ENCODE measurements around the gene HOXC10.
A peak's percentile ranks its signal among the peaks of the same experiment; 100 is the strongest.

The HOXC10 gene

DNA sequence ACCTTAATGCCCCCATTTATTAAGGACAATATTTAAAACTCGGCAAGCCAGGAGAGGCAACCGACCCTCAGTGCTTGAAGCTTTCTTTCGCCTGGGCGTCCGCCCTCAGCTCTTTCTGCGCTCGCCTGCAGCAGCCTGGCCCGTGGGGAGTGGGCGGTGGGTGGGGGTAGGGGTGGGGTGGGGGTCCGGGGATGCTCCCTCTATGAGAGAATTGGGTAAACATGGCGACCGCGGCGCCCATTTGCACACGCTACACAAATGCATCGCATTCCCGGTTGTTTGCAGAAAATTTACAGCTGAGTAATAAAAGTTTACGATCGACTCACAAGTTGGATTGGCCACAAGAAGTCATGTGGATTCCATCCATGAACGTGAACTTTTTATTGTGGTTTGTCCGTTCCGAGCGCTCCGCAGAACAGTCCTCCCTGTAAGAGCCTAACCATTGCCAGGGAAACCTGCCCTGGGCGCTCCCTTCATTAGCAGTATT is 31.6 kb downstream of the HOXC10 start:
- in situ Hi-C loops (cut with MboI; ENCODE audit: low sequenced_read_pairs, unreplicated experiment), result no loop called here
- DNase-seq (ENCODE audit: low spot score), result no peak

DNA sequence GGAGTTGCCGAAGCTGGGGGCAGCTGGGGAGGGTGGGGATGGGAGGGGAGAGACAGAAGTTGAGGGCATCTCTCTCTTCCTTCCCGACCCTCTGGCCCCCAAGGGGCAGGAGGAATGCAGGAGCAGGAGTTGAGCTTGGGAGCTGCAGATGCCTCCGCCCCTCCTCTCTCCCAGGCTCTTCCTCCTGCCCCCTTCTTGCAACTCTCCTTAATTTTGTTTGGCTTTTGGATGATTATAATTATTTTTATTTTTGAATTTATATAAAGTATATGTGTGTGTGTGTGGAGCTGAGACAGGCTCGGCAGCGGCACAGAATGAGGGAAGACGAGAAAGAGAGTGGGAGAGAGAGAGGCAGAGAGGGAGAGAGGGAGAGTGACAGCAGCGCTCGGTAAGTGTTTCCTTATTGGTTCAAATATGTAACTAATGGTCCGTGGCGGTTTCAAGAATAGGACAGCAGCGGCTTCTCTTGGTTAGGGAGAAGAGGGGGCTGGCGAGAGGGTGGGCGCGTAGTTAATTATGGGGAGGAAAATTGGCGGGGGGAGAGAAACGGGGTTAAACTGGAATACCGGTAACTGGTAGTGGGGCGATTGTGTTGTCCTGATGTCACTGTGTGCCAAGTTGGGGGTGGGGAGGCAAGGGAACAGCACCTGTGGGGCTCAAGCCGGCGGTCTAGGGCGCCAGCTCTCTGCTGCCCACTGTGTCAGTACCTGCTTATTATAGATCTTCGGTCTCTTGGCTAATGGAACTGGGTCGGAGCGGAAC is 32.3 kb downstream of the HOXC10 start:
- TF ChIP-seq CTCF (IDR thresholded peaks at IDR 0.05; ENCODE audit: borderline replicate concordance, control extremely low read depth, extremely low read depth, insufficient read depth, missing control alignments), result no peak
- in situ Hi-C loops (cut with MboI; ENCODE audit: low sequenced_read_pairs, unreplicated experiment), result no loop called here
- no peak for DNase-seq (ENCODE audit: low spot score)

More for the DNA sequence above, 31.6 kb downstream of the HOXC10 start:
- TF ChIP-seq CTCF (IDR thresholded peaks at IDR 0.05; ENCODE audit: borderline replicate concordance, control extremely low read depth, extremely low read depth, insufficient read depth, missing control alignments), result no peak

- in situ Hi-C loops (cut with MboI; ENCODE audit: low sequenced_read_pairs, unreplicated experiment), result no loop called here
- DNase-seq (ENCODE audit: low spot score), result peak; percentile 96
- no peak for TF ChIP-seq CTCF (IDR thresholded peaks at IDR 0.05; ENCODE audit: borderline replicate concordance, control extremely low read depth, extremely low read depth, insufficient read depth, missing control alignments)
Measured at GRCh38 chr12:54017878-54018467, 33.0 kb downstream of the HOXC10 start.

DNA sequence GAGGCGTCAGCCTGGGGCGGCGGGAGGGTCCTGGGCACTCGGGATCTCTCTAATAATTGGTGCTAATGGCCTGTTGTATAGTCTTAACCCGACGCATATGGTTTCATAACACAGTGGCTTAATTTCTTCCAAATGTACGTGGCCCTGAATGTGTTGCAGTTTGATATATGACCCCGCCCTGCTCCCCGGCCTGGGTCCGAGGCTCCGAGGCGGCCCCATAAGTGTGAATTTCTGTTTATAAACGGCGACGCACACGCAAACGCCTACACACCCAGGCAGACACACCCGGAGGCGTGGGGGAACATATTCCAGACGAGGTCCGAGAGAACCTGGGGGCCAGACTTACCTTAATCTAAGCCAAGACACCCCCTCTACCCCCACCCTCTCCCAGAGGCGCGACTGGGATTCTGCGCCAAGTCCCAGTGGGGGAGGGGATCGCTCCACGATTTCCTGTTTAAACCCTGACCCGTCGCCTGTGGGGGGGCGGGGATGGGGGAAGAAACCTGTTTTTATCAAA is 33.6 kb downstream of the HOXC10 start:
- no peak for DNase-seq (ENCODE audit: low spot score)
- in situ Hi-C loops (cut with MboI; ENCODE audit: low sequenced_read_pairs, unreplicated experiment), result no loop called here
- TF ChIP-seq CTCF (IDR thresholded peaks at IDR 0.05; ENCODE audit: borderline replicate concordance, control extremely low read depth, extremely low read depth, insufficient read depth, missing control alignments), result no peak

GRCh38 chr12:54019091-54019811 is 34.3 kb downstream of the HOXC10 start:
- no peak for TF ChIP-seq CTCF (IDR thresholded peaks at IDR 0.05; ENCODE audit: borderline replicate concordance, control extremely low read depth, extremely low read depth, insufficient read depth, missing control alignments)
- in situ Hi-C loops (cut with MboI; ENCODE audit: low sequenced_read_pairs, unreplicated experiment), result no loop called here
- DNase-seq (ENCODE audit: low spot score), result no peak

DNA sequence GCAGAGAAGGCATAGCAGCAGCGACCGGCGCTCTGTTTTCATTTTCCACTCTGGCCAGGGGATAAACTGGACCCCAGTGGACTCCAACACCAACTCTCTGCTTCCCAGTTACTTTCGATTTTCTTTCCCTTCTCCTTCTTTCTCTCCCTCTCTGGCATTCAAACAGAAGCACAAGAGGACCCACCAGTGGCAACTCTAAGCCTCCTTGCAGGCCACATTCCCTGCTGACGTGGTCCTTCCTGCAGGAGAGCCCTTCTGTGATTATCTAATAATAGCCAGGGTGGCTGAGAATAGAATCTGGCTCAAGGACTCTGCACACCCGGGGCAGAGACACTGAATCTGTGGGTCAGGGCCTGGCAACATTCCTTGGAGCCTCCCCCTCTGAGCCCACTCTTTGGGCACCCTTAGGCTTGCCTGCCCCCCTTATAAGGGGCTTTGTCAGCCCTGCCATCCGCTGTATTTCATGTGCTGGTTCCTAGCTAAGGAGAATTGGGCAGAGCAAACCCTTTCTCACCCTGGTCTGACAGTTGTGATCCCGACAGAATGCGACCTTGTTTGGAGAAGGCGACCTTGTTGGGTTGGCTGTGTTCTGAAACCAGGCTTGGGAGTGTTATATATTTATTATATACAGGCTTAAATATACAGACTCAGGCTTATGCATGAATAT is 35.1 kb downstream of the HOXC10 start:
- in situ Hi-C loops (cut with MboI; ENCODE audit: low sequenced_read_pairs, unreplicated experiment), result loop anchor here (10.0 kb wide), 1 partner anchor 175 kb away; no protein-coding TSS in a partner anchor
- TF ChIP-seq CTCF (IDR thresholded peaks at IDR 0.05; ENCODE audit: borderline replicate concordance, control extremely low read depth, extremely low read depth, insufficient read depth, missing control alignments), result no peak
- no peak for DNase-seq (ENCODE audit: low spot score)

All from GM13976 (cell line).